GM23248 (cell line): ENCODE measurements around the gene CEP112.

Source experiments
- EZH2 ChIP-seq: fragments of 200-600 bp; sonication (generic); IDR thresholded peaks from 2 replicates; pipeline ENCODE4 v1.6.1; 2018; ENCODE audit warnings: antibody characterized with exemption, mild to moderate bottlenecking; ENCODE audit not compliant: insufficient read depth, poor library complexity, severe bottlenecking
- EZH2phosphoT487 ChIP-seq: fragments of 200-600 bp; sonication (generic); IDR thresholded peaks from 2 replicates; pipeline ENCODE4 v1.6.1; 2018; ENCODE audit warnings: antibody characterized with exemption, moderate library complexity, mild to moderate bottlenecking, low read depth; ENCODE audit not compliant: insufficient read depth

DNA sequence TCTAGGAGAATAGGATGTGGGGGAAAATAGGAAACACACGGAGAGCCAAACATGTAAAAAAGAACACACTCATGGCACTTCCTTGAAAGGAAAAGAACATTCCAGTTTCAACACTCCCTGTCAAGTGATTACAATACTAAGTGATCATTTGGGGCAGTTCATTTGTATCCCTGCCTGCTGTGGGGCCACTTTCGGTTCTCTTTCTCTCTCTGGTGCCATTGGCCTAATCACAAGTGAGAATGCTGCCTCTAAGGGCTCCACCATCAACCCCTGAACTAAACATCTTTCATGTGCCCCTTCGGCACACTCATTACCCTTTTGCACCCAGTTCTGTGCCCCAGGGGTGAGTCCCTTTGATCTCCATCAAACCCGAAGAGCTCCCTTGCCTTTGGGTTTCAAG, 197.3 kb downstream of the CEP112 start:
- no peak for TF ChIP-seq EZH2
- no peak for TF ChIP-seq EZH2phosphoT487
